GM12878 (cell line): ENCODE results near the gene CRACDL. TPM values are rescaled to one million over a fixed set of nuclear protein-coding genes. Genes with fewer than 3 reads are reported as not detected.

Experiments used
- ATAC-seq: fragments of 200-7000 bp; cut with Tn5 transposase; 3 replicates; pipeline ENCODE4 v1.9.1; 2020; ENCODE audit warnings: mild to moderate bottlenecking, moderate library complexity
- BruUV-seq: library from RNA; stranded (reverse); fragments of 400-500 nt; replicated peaks from 2 replicates; lab custom pipeline; 2021; lab: Mats Ljungman, UMichigan
- CTCF ChIA-PET: fragments of 300-600 bp; sonication (Branson Sonifier 250); formaldehyde crosslinking; extraction: SDS; loops from one replicate; lab custom pipeline; 2021; ENCODE audit warnings: inconsistent platforms; lab: Yijun Ruan, JAX
- POLR2A ChIA-PET: fragments of 350-600 bp; formaldehyde crosslinking; extraction: SDS; loops from one replicate; lab custom pipeline; 2021; ENCODE audit warnings: inconsistent platforms; lab: Charles Lee
- RAD21 ChIA-PET: fragments of 300-600 bp; sonication (Branson Sonifier 250); formaldehyde crosslinking; loops from one replicate; lab custom pipeline; 2023; ENCODE audit warnings: antibody characterized with exemption; ENCODE audit not compliant: unreplicated experiment; lab: Charles Lee
- SMC1A ChIA-PET: fragments of 300-600 bp; sonication (Branson Sonifier 250); formaldehyde crosslinking; loops from one replicate; lab custom pipeline; 2023; ENCODE audit not compliant: unreplicated experiment, uncharacterized antibody; lab: Charles Lee
- DNase-seq: peaks from one replicate; pipeline ENCODE4 v3.0.0-alpha.2; 2011; ENCODE audit warnings: low read depth, low spot score
- FAIRE-seq: peaks from 3 replicates; lab custom pipeline; 2011; peaks lifted over from hg19 to GRCh38; lab: Jason Lieb, UNC
- H2AFZ ChIP-seq: 2 replicates; pipeline ENCODE4 v1.6.0; 2011; ENCODE audit warnings: low read depth, low read length, control low read depth; ENCODE audit not compliant: control insufficient read depth
- H3K27ac ChIP-seq: 2 replicates; pipeline ENCODE4 v1.5.1; 2011; ENCODE audit warnings: control low read depth; ENCODE audit not compliant: control insufficient read depth, insufficient read depth
- H3K27me3 ChIP-seq, 2 experiments: replicated peaks in 1 of 2; 2 replicates each; pipeline versions ENCODE4 v1.6.0 to v1.6.1; 2011; ENCODE audit warnings: low read length in 1 of 2; ENCODE audit not compliant: control insufficient read depth in 2 of 2, insufficient read depth in 2 of 2
- H3K36me3 ChIP-seq, 2 experiments: 2 replicates each; pipeline ENCODE4 v1.5.1; 2011; ENCODE audit warnings: low read length in 1 of 2; ENCODE audit not compliant: control insufficient read depth in 2 of 2, insufficient read depth in 2 of 2
- H3K4me1 ChIP-seq: 2 replicates; pipeline ENCODE4 v1.6.1; 2011; ENCODE audit warnings: mild to moderate bottlenecking, low read length, moderate library complexity, mixed read lengths; ENCODE audit not compliant: control insufficient read depth, insufficient read depth
- H3K4me2 ChIP-seq: 2 replicates; pipeline ENCODE4 v1.6.0; 2011; ENCODE audit warnings: control low read depth; ENCODE audit not compliant: control insufficient read depth, insufficient read depth
- H3K4me3 ChIP-seq: fragments of 200-600 bp; sonication (generic); 2 replicates; pipeline ENCODE4 v1.5.1; 2016
- H3K79me2 ChIP-seq: 2 replicates; pipeline ENCODE4 v1.6.0; 2011; ENCODE audit warnings: low read length; ENCODE audit not compliant: control insufficient read depth, insufficient read depth
- H3K9ac ChIP-seq: 2 replicates; pipeline ENCODE4 v1.8.0; 2011; ENCODE audit warnings: low read length, control low read depth, mixed read lengths; ENCODE audit not compliant: control insufficient read depth, insufficient read depth
- H3K9me3 ChIP-seq: replicated peaks from 3 replicates; pipeline ENCODE4 v1.5.1; 2011; ENCODE audit warnings: mild to moderate bottlenecking, low read length; ENCODE audit not compliant: control insufficient read depth, insufficient read depth
- H4K20me1 ChIP-seq: 2 replicates; pipeline ENCODE4 v1.6.0; 2011; ENCODE audit not compliant: control insufficient read depth, insufficient read depth
- BCL11A ChIP-seq: IDR thresholded peaks from 2 replicates; pipeline ENCODE4 v1.6.1; 2011; ENCODE audit warnings: low read depth, low read length
- CBX3 ChIP-seq: fragments of 200-600 bp; sonication (generic); IDR thresholded peaks from 2 replicates; pipeline ENCODE4 v1.6.1; 2016; ENCODE audit warnings: low read depth, borderline replicate concordance
- DPF2 ChIP-seq: fragments of 450-650 bp; IDR thresholded peaks from 2 replicates; pipeline ENCODE4 v1.6.1; 2017; ENCODE audit warnings: mild to moderate bottlenecking
- GABPA ChIP-seq: IDR thresholded peaks from 2 replicates; pipeline ENCODE4 v1.6.1; 2014; ENCODE audit warnings: antibody characterized with exemption, low read depth, mild to moderate bottlenecking, inconsistent platforms
- JUND ChIP-seq: IDR thresholded peaks from 2 replicates; pipeline ENCODE4 v1.6.1; 2012; ENCODE audit warnings: low read depth, mild to moderate bottlenecking, low read length, improper control_type of control experiment, moderate library complexity
- KDM1A ChIP-seq: fragments of 200-600 bp; sonication (generic); IDR thresholded peaks from 2 replicates; pipeline ENCODE4 v1.6.1; 2016; ENCODE audit warnings: borderline replicate concordance
- MTA2 ChIP-seq: fragments of 450-650 bp; IDR thresholded peaks from 2 replicates; pipeline ENCODE4 v1.6.1; 2016; ENCODE audit warnings: low read depth, mild to moderate bottlenecking, moderate library complexity
- NFYB ChIP-seq: IDR thresholded peaks from 2 replicates; pipeline ENCODE4 v1.6.1; 2011; ENCODE audit warnings: low read depth, mild to moderate bottlenecking, low read length, improper control_type of control experiment, moderate library complexity; ENCODE audit not compliant: insufficient read depth
- RFX5 ChIP-seq: IDR thresholded peaks from 2 replicates; pipeline ENCODE4 v1.6.1; 2011; ENCODE audit warnings: low read depth, low read length, improper control_type of control experiment
- RUNX3 ChIP-seq: IDR thresholded peaks from 2 replicates; pipeline ENCODE4 v1.6.1; 2012; ENCODE audit warnings: low read length, inconsistent platforms
- SIX5 ChIP-seq: IDR thresholded peaks from 2 replicates; pipeline ENCODE4 v1.6.1; 2011; ENCODE audit warnings: mild to moderate bottlenecking, low read depth, low read length, moderate library complexity; ENCODE audit not compliant: severe bottlenecking
- SMARCA5 ChIP-seq: fragments of 450-650 bp; IDR thresholded peaks from 2 replicates; pipeline ENCODE4 v1.6.1; 2017; ENCODE audit warnings: mild to moderate bottlenecking
- TAF1 ChIP-seq: IDR thresholded peaks from 2 replicates; pipeline ENCODE4 v1.6.1; 2011; ENCODE audit warnings: mild to moderate bottlenecking, low read depth, low read length, borderline replicate concordance
- TCF7 ChIP-seq: IDR thresholded peaks from 2 replicates; pipeline ENCODE4 v1.6.1; 2014; ENCODE audit warnings: antibody characterized with exemption, borderline replicate concordance
- WRNIP1 ChIP-seq: IDR thresholded peaks from 2 replicates; pipeline ENCODE4 v1.6.1; 2011; ENCODE audit warnings: low read depth, low read length, improper control_type of control experiment, borderline replicate concordance
- ZBED1 ChIP-seq: IDR thresholded peaks from 2 replicates; pipeline ENCODE4 v1.6.1; 2016; ENCODE audit warnings: borderline replicate concordance
- ZNF622 ChIP-seq: fragments of 450-650 bp; IDR thresholded peaks from 2 replicates; pipeline ENCODE4 v1.6.1; 2017; ENCODE audit warnings: mild to moderate bottlenecking, inconsistent platforms
- WGBS: methylation state at CpG from one replicate; pipeline ENCODE4 v1.1.6; 2016; ENCODE audit warnings: low lambda C conversion rate; ENCODE audit not compliant: insufficient replicate concordance, insufficient coverage; ENCODE audit errors: missing lambda C conversion rate; 5-methylcytosine and 5-hydroxymethylcytosine counted together
- in situ Hi-C: fragments of 300-500 bp; cut with MboI; formaldehyde crosslinking; loops from 9 replicates; pipeline ENCODE4 v1.14.3; 2018; ENCODE audit warnings: mixed read lengths
- intact Hi-C: fragments of 100-400 bp; cut with micrococcal nuclease; formaldehyde crosslinking; loops from one replicate; pipeline ENCODE4 v1.14.2; 2022; ENCODE audit not compliant: unreplicated experiment
- polyA plus RNA-seq, 11 experiments: library from polyadenylated mRNA; depleted of rRNA in 4 of 11; unstranded in 6 of 11; stranded (reverse) in 5 of 11; fragments of >200 nt; fragmentation: Nextera tagmentation in 4 of 11; fragmentation: Illumina TruSeq in 1 of 11; extraction: Ambion mirVana in 4 of 11; extraction: Trizol in 1 of 11; gene quantifications; 1 replicate in 1 of 11; 2 replicates in 10 of 11; pipeline versions ENCODE4 v1.2.1 to v1.2.3, GENCODE V29; 2011 to 2016; ENCODE audit warnings: inconsistent platforms in 2 of 11, missing spikeins in 2 of 11, low read depth in 1 of 11
- total RNA-seq, 4 experiments: library from RNA; depleted of rRNA in 3 of 4; stranded (reverse); fragments of >200 nt in 3 of 4; fragmentation: Illumina TruSeq in 1 of 4; extraction: Trizol in 1 of 4; gene quantifications; 2 replicates each; pipeline versions ENCODE4 v1.2.1 to v1.2.3, GENCODE V29; 2013 to 2021
- TF ChIP-seq, protein P1 (sequence below): fragments of 450-650 bp; IDR thresholded peaks from 2 replicates; pipeline ENCODE4 v1.6.1; 2018; ENCODE audit warnings: mild to moderate bottlenecking, low read depth, moderate library complexity; ENCODE audit not compliant: partially characterized antibody
- TF ChIP-seq, protein P2 (sequence below): fragments of 450-650 bp; IDR thresholded peaks from 2 replicates; pipeline ENCODE4 v1.6.1; 2016; ENCODE audit warnings: mild to moderate bottlenecking
- TF ChIP-seq, protein P3 (sequence below): fragments of 450-650 bp; IDR thresholded peaks from 2 replicates; pipeline ENCODE4 v1.6.1; 2017; ENCODE audit warnings: low read depth, mild to moderate bottlenecking, moderate library complexity

CRACDL gene
- total and polyA plus RNA-seq, 10 of the 15 experiments (the other 5 are each of a cell fraction or from before 2014, with no cell fraction given) = 0.03 to 0.72 (median 0.14) TPM

DNA sequence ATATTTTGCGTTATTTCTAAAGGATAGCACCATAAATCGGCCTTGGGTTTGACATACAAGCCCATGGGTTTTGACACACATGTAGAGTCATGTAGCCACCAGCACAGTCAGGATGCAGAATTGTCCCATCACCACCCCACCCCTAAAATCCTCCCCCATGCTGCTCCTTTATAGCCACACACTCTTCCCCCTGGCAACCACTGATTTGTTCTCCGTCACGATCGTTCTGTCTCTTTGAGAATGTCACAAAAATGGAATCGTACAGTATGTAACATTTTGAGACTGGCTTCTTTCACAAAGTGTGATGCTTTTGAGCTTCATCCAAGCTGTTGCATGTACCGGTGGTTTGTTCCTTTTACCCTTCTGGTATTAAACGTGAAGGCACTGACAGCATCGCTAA lies 39.1 kb downstream of the CRACDL start:
- in situ Hi-C loops = no loop called here
- no peak overlapping the region for H3K9ac ChIP-seq
- TF ChIP-seq SIX5 (no peak), DPF2 (no peak), CBX3 (no peak), TAF1 (no peak), TCF7 (no peak), GABPA (no peak), RUNX3 (no peak), NFYB (no peak), BCL11A (no peak), SMARCA5 (no peak), JUND (no peak), KDM1A (no peak), WRNIP1 (no peak), MTA2 (no peak), ZNF622 (no peak), RFX5 (no peak), ZBED1 (no peak)
- TF ChIP-seq, protein P1, sequence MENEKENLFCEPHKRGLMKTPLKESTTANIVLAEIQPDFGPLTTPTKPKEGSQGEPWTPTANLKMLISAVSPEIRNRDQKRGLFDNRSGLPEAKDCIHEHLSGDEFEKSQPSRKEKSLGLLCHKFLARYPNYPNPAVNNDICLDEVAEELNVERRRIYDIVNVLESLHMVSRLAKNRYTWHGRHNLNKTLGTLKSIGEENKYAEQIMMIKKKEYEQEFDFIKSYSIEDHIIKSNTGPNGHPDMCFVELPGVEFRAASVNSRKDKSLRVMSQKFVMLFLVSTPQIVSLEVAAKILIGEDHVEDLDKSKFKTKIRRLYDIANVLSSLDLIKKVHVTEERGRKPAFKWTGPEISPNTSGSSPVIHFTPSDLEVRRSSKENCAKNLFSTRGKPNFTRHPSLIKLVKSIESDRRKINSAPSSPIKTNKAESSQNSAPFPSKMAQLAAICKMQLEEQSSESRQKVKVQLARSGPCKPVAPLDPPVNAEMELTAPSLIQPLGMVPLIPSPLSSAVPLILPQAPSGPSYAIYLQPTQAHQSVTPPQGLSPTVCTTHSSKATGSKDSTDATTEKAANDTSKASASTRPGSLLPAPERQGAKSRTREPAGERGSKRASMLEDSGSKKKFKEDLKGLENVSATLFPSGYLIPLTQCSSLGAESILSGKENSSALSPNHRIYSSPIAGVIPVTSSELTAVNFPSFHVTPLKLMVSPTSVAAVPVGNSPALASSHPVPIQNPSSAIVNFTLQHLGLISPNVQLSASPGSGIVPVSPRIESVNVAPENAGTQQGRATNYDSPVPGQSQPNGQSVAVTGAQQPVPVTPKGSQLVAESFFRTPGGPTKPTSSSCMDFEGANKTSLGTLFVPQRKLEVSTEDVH = no peak
- TF ChIP-seq, protein P2, sequence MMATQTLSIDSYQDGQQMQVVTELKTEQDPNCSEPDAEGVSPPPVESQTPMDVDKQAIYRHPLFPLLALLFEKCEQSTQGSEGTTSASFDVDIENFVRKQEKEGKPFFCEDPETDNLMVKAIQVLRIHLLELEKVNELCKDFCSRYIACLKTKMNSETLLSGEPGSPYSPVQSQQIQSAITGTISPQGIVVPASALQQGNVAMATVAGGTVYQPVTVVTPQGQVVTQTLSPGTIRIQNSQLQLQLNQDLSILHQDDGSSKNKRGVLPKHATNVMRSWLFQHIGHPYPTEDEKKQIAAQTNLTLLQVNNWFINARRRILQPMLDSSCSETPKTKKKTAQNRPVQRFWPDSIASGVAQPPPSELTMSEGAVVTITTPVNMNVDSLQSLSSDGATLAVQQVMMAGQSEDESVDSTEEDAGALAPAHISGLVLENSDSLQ = no peak
- TF ChIP-seq, protein P3, sequence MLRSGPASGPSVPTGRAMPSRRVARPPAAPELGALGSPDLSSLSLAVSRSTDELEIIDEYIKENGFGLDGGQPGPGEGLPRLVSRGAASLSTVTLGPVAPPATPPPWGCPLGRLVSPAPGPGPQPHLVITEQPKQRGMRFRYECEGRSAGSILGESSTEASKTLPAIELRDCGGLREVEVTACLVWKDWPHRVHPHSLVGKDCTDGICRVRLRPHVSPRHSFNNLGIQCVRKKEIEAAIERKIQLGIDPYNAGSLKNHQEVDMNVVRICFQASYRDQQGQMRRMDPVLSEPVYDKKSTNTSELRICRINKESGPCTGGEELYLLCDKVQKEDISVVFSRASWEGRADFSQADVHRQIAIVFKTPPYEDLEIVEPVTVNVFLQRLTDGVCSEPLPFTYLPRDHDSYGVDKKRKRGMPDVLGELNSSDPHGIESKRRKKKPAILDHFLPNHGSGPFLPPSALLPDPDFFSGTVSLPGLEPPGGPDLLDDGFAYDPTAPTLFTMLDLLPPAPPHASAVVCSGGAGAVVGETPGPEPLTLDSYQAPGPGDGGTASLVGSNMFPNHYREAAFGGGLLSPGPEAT = no peak
- TF ChIP-seq, all 136 proteins: peak for 0
- no peaks in the 10 kb centered on the region for H3K36me3 ChIP-seq
- BruUV-seq = no TSS peak
- 58% methylated on average over 9 of the region's 9 CpGs for WGBS
- H3K9me3 ChIP-seq = no peaks in the 10 kb centered on the region
- H2AFZ ChIP-seq = no peak overlapping the region
- ATAC-seq (no peak), FAIRE-seq (no peak), DNase-seq (no peak)
- peaks cover 0 to 2% of the 10 kb centered on the region in 2 experiments; a peak in 2 of 4 replicates for H3K27me3 ChIP-seq
- no peaks in the 10 kb centered on the region for H3K79me2 ChIP-seq
- intact Hi-C loops = no loop called here
- no peak overlapping the region for H3K4me3 ChIP-seq
- no peaks in the 10 kb centered on the region for H3K4me1 ChIP-seq
- H3K27ac ChIP-seq = no peak overlapping the region
- SMC1A ChIA-PET = no interaction called here
- RAD21 ChIA-PET = interaction anchor here (0.8 kb wide), 1 partner anchor 248 kb away, joined by 3 read pairs; no protein-coding TSS in a partner anchor
- no peak overlapping the region for H3K4me2 ChIP-seq
- POLR2A ChIA-PET = no interaction called here
- H4K20me1 ChIP-seq = no peaks in the 10 kb centered on the region; the same call in 1 of the 2 replicates
- CTCF ChIA-PET = no interaction called here
